SK-N-SH (cell line): ENCODE results near the gene SRBD1. TPM values are rescaled to one million over a fixed set of nuclear protein-coding genes. Genes with fewer than 3 reads are reported as not detected.
A peak's percentile ranks its signal among the peaks of the same experiment; 100 is the strongest.

Source experiments
- CTCF ChIA-PET: fragments of 300-600, 350-600 bp; formaldehyde crosslinking; extraction: SDS; loops from one replicate; lab custom pipeline; 2021; lab: Yijun Ruan, JAX
- POLR2A ChIA-PET: fragments of 350-600 bp; sonication (Branson Sonifier 250); formaldehyde crosslinking; extraction: SDS; loops from one replicate; lab custom pipeline; 2020; ENCODE audit warnings: antibody characterized with exemption, inconsistent platforms; lab: Yijun Ruan, JAX
- DNase-seq: peaks from one replicate; pipeline ENCODE4 v3.0.0; 2012
- H2AFZ ChIP-seq: fragments of 200-600 bp; sonication (generic); 2 replicates; pipeline ENCODE4 v1.8.1; 2016; ENCODE audit warnings: antibody characterized with exemption, mild to moderate bottlenecking, low read depth
- H3F3A ChIP-seq: fragments of 200-600 bp; sonication (generic); replicated peaks from 2 replicates; pipeline ENCODE3; 2016; ENCODE audit warnings: antibody characterized with exemption, mild to moderate bottlenecking; ENCODE audit not compliant: insufficient read depth
- H3K27ac ChIP-seq, 2 experiments: fragments of 200-500 bp in 1 of 2; fragments of 200-600 bp in 1 of 2; sonication (Bioruptor generic) in 1 of 2; sonication (generic), shearing (Covaris generic) in 1 of 2; 2 replicates each; pipeline versions ENCODE4 v1.5.1 to v1.6.1; 2014 to 2016; ENCODE audit warnings: low read depth in 2 of 2, inconsistent platforms in 1 of 2, low read length in 1 of 2, mild to moderate bottlenecking in 1 of 2, mixed read lengths in 1 of 2
- H3K27me3 ChIP-seq: fragments of 200-600 bp; sonication (generic), shearing (Covaris generic); 2 replicates; pipeline ENCODE4 v1.6.1; 2016; ENCODE audit warnings: mixed run types; ENCODE audit not compliant: insufficient read depth
- H3K36me3 ChIP-seq, 2 experiments: fragments of 200-500 bp in 1 of 2; fragments of 200-600 bp in 1 of 2; sonication (Bioruptor generic) in 1 of 2; sonication (generic) in 1 of 2; replicated peaks in 1 of 2; 2 replicates each; pipeline versions ENCODE3 to v1.5.1; 2014 to 2016; ENCODE audit warnings: low read length in 1 of 2, mild to moderate bottlenecking in 1 of 2; ENCODE audit not compliant: insufficient read depth in 2 of 2, control insufficient read depth in 1 of 2
- H3K4me1 ChIP-seq, 2 experiments: fragments of 200-500 bp in 1 of 2; fragments of 200-600 bp in 1 of 2; sonication (Bioruptor generic) in 1 of 2; sonication (generic), shearing (Covaris generic) in 1 of 2; 2 replicates each; pipeline versions ENCODE4 v1.5.1 to v1.6.1; 2014 to 2016; ENCODE audit warnings: low read depth in 1 of 2, low read length in 1 of 2, mixed run types in 1 of 2; ENCODE audit not compliant: insufficient read depth in 2 of 2, control insufficient read depth in 1 of 2
- H3K4me2 ChIP-seq: fragments of 200-600 bp; sonication (generic), shearing (Covaris generic); 2 replicates; pipeline ENCODE4 v1.6.1; 2017; ENCODE audit warnings: mixed run types
- H3K4me3 ChIP-seq, 2 experiments: fragments of 200-500 bp in 1 of 2; fragments of 200-600 bp in 1 of 2; sonication (Bioruptor generic) in 1 of 2; sonication (generic), shearing (Covaris generic) in 1 of 2; 2 replicates each; pipeline versions ENCODE4 v1.5.1 to v1.8.1; 2014 to 2016; ENCODE audit warnings: low read depth in 2 of 2, inconsistent platforms in 1 of 2, low read length in 1 of 2, mild to moderate bottlenecking in 1 of 2, mixed read lengths in 1 of 2, moderate library complexity in 1 of 2
- H3K79me2 ChIP-seq: fragments of 200-600 bp; sonication (generic); 2 replicates; pipeline ENCODE4 v1.8.1; 2017; ENCODE audit warnings: mild to moderate bottlenecking; ENCODE audit not compliant: insufficient read depth
- H3K9ac ChIP-seq: fragments of 200-600 bp; sonication (generic); 2 replicates; pipeline ENCODE4 v1.6.1; 2017; ENCODE audit warnings: mixed run types
- H3K9me2 ChIP-seq: fragments of 200-600 bp; sonication (generic); 2 replicates; pipeline ENCODE4 v1.6.1; 2017; ENCODE audit warnings: mixed run types
- H3K9me3 ChIP-seq: fragments of 200-600 bp; sonication (generic); 2 replicates; pipeline ENCODE4 v1.6.1; 2017; ENCODE audit warnings: mixed run types, mild to moderate bottlenecking, moderate library complexity
- H4K20me1 ChIP-seq: fragments of 200-600 bp; sonication (generic); 2 replicates; pipeline ENCODE4 v1.6.1; 2017; ENCODE audit warnings: mild to moderate bottlenecking, mixed run types; ENCODE audit not compliant: insufficient read depth
- CTCF ChIP-seq: fragments of 200-600 bp; sonication (generic); IDR thresholded peaks from 2 replicates; pipeline ENCODE4 v1.6.1; 2017; ENCODE audit warnings: antibody characterized with exemption, mild to moderate bottlenecking, moderate library complexity
- ELF1 ChIP-seq: IDR thresholded peaks from 2 replicates; pipeline ENCODE4 v1.4.0; 2012
- EZH2phosphoT487 ChIP-seq: fragments of 200-600 bp; sonication (generic); IDR thresholded peaks from 2 replicates; pipeline ENCODE4 v1.6.1; 2017; ENCODE audit warnings: low read depth, mixed run types, mild to moderate bottlenecking, antibody characterized with exemption, moderate library complexity, borderline replicate concordance
- GABPA ChIP-seq: IDR thresholded peaks from 2 replicates; pipeline ENCODE4 v1.4.0; 2012; ENCODE audit warnings: low read depth, mild to moderate bottlenecking
- GATA2 ChIP-seq: sonication (generic); formaldehyde crosslinking; IDR thresholded peaks from 2 replicates; pipeline ENCODE4 v1.5.0; 2020; ENCODE audit warnings: mild to moderate bottlenecking, missing genetic modification reagents
- JUND ChIP-seq: IDR thresholded peaks from 2 replicates; pipeline ENCODE4 v1.4.0; 2012
- MAX ChIP-seq: IDR thresholded peaks from 2 replicates; pipeline ENCODE4 v1.4.0; 2012; ENCODE audit warnings: low read depth
- MEF2A ChIP-seq: IDR thresholded peaks from 2 replicates; pipeline ENCODE4 v1.4.0; 2012; ENCODE audit warnings: low read depth, borderline replicate concordance
- MXI1 ChIP-seq: IDR thresholded peaks from 2 replicates; pipeline ENCODE4 v1.6.1; 2012; ENCODE audit warnings: mild to moderate bottlenecking, low read depth, low read length, improper control_type of control experiment
- NFIC ChIP-seq: IDR thresholded peaks from 2 replicates; pipeline ENCODE4 v1.4.0; 2012; ENCODE audit warnings: borderline replicate concordance
- NRF1 ChIP-seq: IDR thresholded peaks from 2 replicates; pipeline ENCODE4 v1.6.1; 2012; ENCODE audit warnings: low read depth, mild to moderate bottlenecking, low read length
- PBX3 ChIP-seq: IDR thresholded peaks from 2 replicates; pipeline ENCODE4; 2012
- RAD21 ChIP-seq: IDR thresholded peaks from 2 replicates; pipeline ENCODE4 v1.6.1; 2012; ENCODE audit warnings: mild to moderate bottlenecking, low read length
- SMC3 ChIP-seq: IDR thresholded peaks from 2 replicates; pipeline ENCODE4 v1.6.1; 2012; ENCODE audit warnings: low read depth, low read length, improper control_type of control experiment
- TAF1 ChIP-seq: IDR thresholded peaks from 2 replicates; pipeline ENCODE4 v1.6.1; 2012; ENCODE audit warnings: low read depth, mild to moderate bottlenecking, low read length, moderate library complexity, borderline replicate concordance
- TCF12 ChIP-seq: IDR thresholded peaks from 2 replicates; pipeline ENCODE4 v1.4.0; 2012
- TEAD4 ChIP-seq: IDR thresholded peaks from 2 replicates; pipeline ENCODE4 v1.4.0; 2012; ENCODE audit warnings: mild to moderate bottlenecking, borderline replicate concordance; ENCODE audit not compliant: insufficient read depth
- WGBS: methylation state at CpG from one replicate; pipeline ENCODE4 v1.1.6; 2017; ENCODE audit warnings: low lambda C conversion rate; 5-methylcytosine and 5-hydroxymethylcytosine counted together
- polyA plus RNA-seq, 3 experiments: library from polyadenylated mRNA; depleted of rRNA; stranded (reverse); fragments of >200 nt; gene quantifications; 2 replicates each; pipeline ENCODE4 v1.2.3, GENCODE V29; 2012
- TF ChIP-seq, protein P1 (sequence below): IDR thresholded peaks from 2 replicates; pipeline ENCODE4 v1.6.1; 2012; ENCODE audit warnings: mild to moderate bottlenecking, low read depth, low read length, moderate library complexity
- TF ChIP-seq, protein P2 (sequence below): fragments of 150-350 bp; IDR thresholded peaks from 2 replicates; pipeline ENCODE4 v1.6.1; 2017; ENCODE audit warnings: antibody characterized with exemption, low read length, low read depth, borderline replicate concordance

The SRBD1 gene
- polyA plus RNA-seq, 1 of the 3 experiments (the other 2 are of a cell fraction): 3.2 TPM

- TF ChIP-seq CTCF (no peak), MEF2A (no peak), RAD21 (no peak), NFIC (no peak), SMC3 (no peak)
Measured at GRCh38 chr2:45654250-45654649, 43.2 kb upstream of the SRBD1 start (continued).

DNA sequence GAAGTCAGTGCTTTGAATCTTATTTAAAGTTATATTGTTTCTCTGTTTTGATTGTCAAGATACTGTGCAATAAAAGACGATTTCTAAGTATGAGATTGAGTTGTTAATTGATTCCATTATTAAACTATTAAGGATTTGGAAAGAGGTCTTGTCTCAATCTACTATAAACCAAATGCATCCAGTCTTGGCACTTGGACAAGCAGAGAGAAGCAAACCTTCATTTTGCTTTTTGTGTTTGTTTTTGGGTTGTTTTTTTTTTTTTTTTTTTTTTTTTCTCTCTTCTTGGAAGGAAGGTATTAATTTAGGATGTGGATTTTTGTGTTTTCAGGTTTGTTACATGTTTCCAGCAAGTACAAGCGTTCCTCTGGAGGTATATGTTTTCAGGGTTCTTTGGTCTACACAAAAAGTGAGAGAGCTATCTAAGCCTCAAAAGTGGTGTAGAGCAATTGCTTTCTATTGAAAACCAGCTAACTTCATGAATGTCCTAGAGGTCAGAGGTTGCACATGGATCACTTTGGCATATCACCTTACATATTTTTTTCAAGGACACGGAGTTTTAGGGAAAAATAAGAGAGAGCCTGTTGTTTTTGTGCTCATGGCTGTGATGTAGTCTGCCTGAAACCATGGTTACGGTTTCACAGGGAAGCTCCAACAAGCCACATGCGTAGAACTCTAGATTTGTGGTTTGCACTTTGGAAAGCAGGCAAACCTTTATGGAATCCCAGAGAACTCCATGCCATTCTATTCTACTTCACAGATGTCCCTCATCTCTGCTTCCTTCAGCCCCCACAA is 42.3 kb upstream of the SRBD1 start:
- no peaks in the 10 kb centered on the region for H3K36me3 ChIP-seq
- WGBS: 93% methylated on average over 5 of the region's 5 CpGs
- no peaks in the 10 kb centered on the region for H3K9me2 ChIP-seq
- ChIA-PET POLR2A (interaction anchor here (0.6 to 1.4 kb wide), 6 partner anchors 35 to 170 kb away, joined by 3 to 4 read pairs (median 3); no protein-coding TSS in a partner anchor), CTCF (interaction anchor here (0.6 to 5.2 kb wide), 23 partner anchors 9 to 303 kb away, joined by 3 to 43 read pairs (median 4); no protein-coding TSS in a partner anchor)
- no peak overlapping the region for H3K9ac ChIP-seq
- peak overlapping the region; percentile 87 to 88; a peak in 2 of 4 replicates for H3K4me3 ChIP-seq
- H4K20me1 ChIP-seq: no peaks in the 10 kb centered on the region
- H3K27ac ChIP-seq: no peak overlapping the region
- no peaks in the 10 kb centered on the region for H3K27me3 ChIP-seq
- no peak for TF ChIP-seq MXI1
- TF ChIP-seq GABPA: no peak
- no peak for TF ChIP-seq NRF1
- TF ChIP-seq TCF12: no peak
- TF ChIP-seq TAF1: no peak
- no peak for TF ChIP-seq TEAD4
- TF ChIP-seq EZH2phosphoT487: no peak
- TF ChIP-seq CTCF: no peak
- no peak for TF ChIP-seq PBX3
- TF ChIP-seq, protein P1, sequence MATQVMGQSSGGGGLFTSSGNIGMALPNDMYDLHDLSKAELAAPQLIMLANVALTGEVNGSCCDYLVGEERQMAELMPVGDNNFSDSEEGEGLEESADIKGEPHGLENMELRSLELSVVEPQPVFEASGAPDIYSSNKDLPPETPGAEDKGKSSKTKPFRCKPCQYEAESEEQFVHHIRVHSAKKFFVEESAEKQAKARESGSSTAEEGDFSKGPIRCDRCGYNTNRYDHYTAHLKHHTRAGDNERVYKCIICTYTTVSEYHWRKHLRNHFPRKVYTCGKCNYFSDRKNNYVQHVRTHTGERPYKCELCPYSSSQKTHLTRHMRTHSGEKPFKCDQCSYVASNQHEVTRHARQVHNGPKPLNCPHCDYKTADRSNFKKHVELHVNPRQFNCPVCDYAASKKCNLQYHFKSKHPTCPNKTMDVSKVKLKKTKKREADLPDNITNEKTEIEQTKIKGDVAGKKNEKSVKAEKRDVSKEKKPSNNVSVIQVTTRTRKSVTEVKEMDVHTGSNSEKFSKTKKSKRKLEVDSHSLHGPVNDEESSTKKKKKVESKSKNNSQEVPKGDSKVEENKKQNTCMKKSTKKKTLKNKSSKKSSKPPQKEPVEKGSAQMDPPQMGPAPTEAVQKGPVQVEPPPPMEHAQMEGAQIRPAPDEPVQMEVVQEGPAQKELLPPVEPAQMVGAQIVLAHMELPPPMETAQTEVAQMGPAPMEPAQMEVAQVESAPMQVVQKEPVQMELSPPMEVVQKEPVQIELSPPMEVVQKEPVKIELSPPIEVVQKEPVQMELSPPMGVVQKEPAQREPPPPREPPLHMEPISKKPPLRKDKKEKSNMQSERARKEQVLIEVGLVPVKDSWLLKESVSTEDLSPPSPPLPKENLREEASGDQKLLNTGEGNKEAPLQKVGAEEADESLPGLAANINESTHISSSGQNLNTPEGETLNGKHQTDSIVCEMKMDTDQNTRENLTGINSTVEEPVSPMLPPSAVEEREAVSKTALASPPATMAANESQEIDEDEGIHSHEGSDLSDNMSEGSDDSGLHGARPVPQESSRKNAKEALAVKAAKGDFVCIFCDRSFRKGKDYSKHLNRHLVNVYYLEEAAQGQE: no peak
- TF ChIP-seq, protein P2, sequence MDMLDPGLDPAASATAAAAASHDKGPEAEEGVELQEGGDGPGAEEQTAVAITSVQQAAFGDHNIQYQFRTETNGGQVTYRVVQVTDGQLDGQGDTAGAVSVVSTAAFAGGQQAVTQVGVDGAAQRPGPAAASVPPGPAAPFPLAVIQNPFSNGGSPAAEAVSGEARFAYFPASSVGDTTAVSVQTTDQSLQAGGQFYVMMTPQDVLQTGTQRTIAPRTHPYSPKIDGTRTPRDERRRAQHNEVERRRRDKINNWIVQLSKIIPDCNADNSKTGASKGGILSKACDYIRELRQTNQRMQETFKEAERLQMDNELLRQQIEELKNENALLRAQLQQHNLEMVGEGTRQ: no peak
- no peak for TF ChIP-seq GATA2 (CRISPR knock-in tag)
- no peak for TF ChIP-seq MEF2A
- no peak for TF ChIP-seq RAD21
- TF ChIP-seq MAX: no peak
- no peak for TF ChIP-seq JUND
- no peak for TF ChIP-seq ELF1
- peaks cover 46% of the 10 kb centered on the region for H3K79me2 ChIP-seq
- H3K9me3 ChIP-seq: no peaks in the 10 kb centered on the region
- peaks cover 0 to 30% of the 10 kb centered on the region in 2 experiments; a peak in 2 of 4 replicates for H3K4me1 ChIP-seq
- DNase-seq: no peak
- no peaks in the 10 kb centered on the region for H3F3A ChIP-seq
- H3K4me2 ChIP-seq: peak overlapping the region; percentile 87
- H2AFZ ChIP-seq: no peak overlapping the region
